Umbilical cord (tissue), 2 donors: Measurements from ENCODE around the gene BTBD6. TPM values are rescaled to one million over a fixed set of nuclear protein-coding genes. Genes with fewer than 3 reads are reported as not detected.
A peak's percentile ranks its signal among the peaks of the same experiment; 100 is the strongest.

Experiments used
- DNase-seq: peaks from one replicate; pipeline ENCODE4 v3.0.0-alpha.2; 2015; ENCODE audit warnings: low spot score
- total RNA-seq: library from RNA; depleted of rRNA; stranded (reverse); fragments of >200 nt; gene quantifications from one replicate; pipeline ENCODE4 v1.2.3, GENCODE V29; 2014; ENCODE audit warnings: low replicate concordance; ENCODE audit not compliant: insufficient read depth

The BTBD6 gene
- total RNA-seq, 1 donor from 2014 or later: 33.0 TPM

- DNase-seq: no peak
Observed at GRCh38 chr14:105229099-105229655, 19.2 kb upstream of the BTBD6 start.

GRCh38 chr14:105240811-105241576, 7.3 kb upstream of the BTBD6 start:
- DNase-seq: no peak

GRCh38 chr14:105241641-105242040, 6.7 kb upstream of the BTBD6 start:
- DNase-seq: no peak

GRCh38 chr14:105244334-105244733, 4.0 kb upstream of the BTBD6 start:
- DNase-seq: no peak

GRCh38 chr14:105247026-105247425, 1.3 kb upstream of the BTBD6 start:
- no peak for DNase-seq

- no peak for DNase-seq
Observed at GRCh38 chr14:105247715-105248367, 492 bp upstream of the BTBD6 start.

- DNase-seq: peak; percentile 38
Observed at GRCh38 chr14:105249182-105250007, 1.1 kb downstream of the BTBD6 start.

GRCh38 chr14:105250008-105250366, 1.7 kb downstream of the BTBD6 start:
- DNase-seq: no peak

- no peak for DNase-seq
Observed at GRCh38 chr14:105250986-105251385, 2.7 kb downstream of the BTBD6 start.

- no peak for DNase-seq
Observed at GRCh38 chr14:105251920-105252319, 3.6 kb downstream of the BTBD6 start.

GRCh38 chr14:105252552-105253328, 4.4 kb downstream of the BTBD6 start:
- DNase-seq: no peak

- no peak for DNase-seq
Observed at GRCh38 chr14:105253329-105253682, 5.0 kb downstream of the BTBD6 start.

- DNase-seq: no peak
Observed at GRCh38 chr14:105255021-105255507, 6.7 kb downstream of the BTBD6 start.

GRCh38 chr14:105256292-105256960, 8.1 kb downstream of the BTBD6 start:
- DNase-seq: no peak

GRCh38 chr14:105257464-105257863, 9.1 kb downstream of the BTBD6 start:
- no peak for DNase-seq

GRCh38 chr14:105258846-105259245, 10.5 kb downstream of the BTBD6 start:
- no peak for DNase-seq

- DNase-seq: no peak
Observed at GRCh38 chr14:105260959-105261358, 12.6 kb downstream of the BTBD6 start.

GRCh38 chr14:105261781-105262180, 13.4 kb downstream of the BTBD6 start:
- no peak for DNase-seq

- DNase-seq: no peak
Observed at GRCh38 chr14:105267820-105268548, 19.7 kb downstream of the BTBD6 start.
